ENCODE results near the gene NPY. TPM values are rescaled to one million over a fixed set of nuclear protein-coding genes. Genes with fewer than 3 reads are reported as not detected.

Gene NPY
- total RNA-seq, 1 experiment from 2014 or later = not detected

DNA sequence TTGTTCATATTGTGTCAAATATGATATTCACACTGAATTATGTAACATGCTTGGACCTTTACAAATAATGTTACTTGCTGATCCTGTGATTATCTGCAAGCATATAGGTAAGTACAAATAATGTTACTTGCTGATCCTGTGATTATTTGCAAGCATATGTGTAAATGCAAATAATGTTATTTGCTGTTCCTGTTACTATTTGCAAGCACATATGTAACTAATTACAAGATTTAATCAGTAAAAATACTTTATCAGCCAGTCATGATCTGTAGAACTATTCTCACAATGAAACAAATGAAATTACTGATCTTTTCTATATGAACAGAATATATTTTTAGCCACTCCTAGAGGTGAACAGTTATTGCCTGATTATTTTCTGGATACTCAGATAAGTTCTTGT, 44.7 kb upstream of the NPY start:
- no peak overlapping the region for H3K14ac ChIP-seq (ENCODE audit: insufficient read depth, low read length)
- H2BK20ac ChIP-seq (ENCODE audit: low read depth, low read length, poor library complexity, severe bottlenecking) = no peak overlapping the region
- no peak overlapping the region for H3K27ac Mint-ChIP-seq
- TF ChIP-seq, protein P1, sequence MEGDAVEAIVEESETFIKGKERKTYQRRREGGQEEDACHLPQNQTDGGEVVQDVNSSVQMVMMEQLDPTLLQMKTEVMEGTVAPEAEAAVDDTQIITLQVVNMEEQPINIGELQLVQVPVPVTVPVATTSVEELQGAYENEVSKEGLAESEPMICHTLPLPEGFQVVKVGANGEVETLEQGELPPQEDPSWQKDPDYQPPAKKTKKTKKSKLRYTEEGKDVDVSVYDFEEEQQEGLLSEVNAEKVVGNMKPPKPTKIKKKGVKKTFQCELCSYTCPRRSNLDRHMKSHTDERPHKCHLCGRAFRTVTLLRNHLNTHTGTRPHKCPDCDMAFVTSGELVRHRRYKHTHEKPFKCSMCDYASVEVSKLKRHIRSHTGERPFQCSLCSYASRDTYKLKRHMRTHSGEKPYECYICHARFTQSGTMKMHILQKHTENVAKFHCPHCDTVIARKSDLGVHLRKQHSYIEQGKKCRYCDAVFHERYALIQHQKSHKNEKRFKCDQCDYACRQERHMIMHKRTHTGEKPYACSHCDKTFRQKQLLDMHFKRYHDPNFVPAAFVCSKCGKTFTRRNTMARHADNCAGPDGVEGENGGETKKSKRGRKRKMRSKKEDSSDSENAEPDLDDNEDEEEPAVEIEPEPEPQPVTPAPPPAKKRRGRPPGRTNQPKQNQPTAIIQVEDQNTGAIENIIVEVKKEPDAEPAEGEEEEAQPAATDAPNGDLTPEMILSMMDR (conservative IDR thresholded peaks at IDR 0.05) = no peak
- no peak overlapping the region for H3K18ac ChIP-seq (ENCODE audit: insufficient read length, low read depth, low read length)
- H2BK12ac ChIP-seq (ENCODE audit: insufficient read length, low read depth, low read length) = no peak overlapping the region
- no peak overlapping the region for H4K5ac ChIP-seq (ENCODE audit: insufficient read length, low read depth, low read length)
- H3K27ac ChIP-seq (ENCODE audit: insufficient read length, low read depth, low read length) = no peak overlapping the region
- no peak overlapping the region for H3K4me2 ChIP-seq (ENCODE audit: insufficient read depth, insufficient read length, low read length)
- H3K4me3 Mint-ChIP-seq = no peak overlapping the region
- no peak overlapping the region for H2AFZ ChIP-seq (ENCODE audit: low read length)
- H3K4me1 Mint-ChIP-seq = peaks cover 25 to 28% of the 10 kb centered on the region in 2 experiments
- H3K4me1 ChIP-seq (ENCODE audit: insufficient read depth, low read length) = peaks cover 9% of the 10 kb centered on the region
- no peaks in the 10 kb centered on the region for H3K9me3 ChIP-seq (ENCODE audit: control insufficient read depth, low read depth, low read length)
- no peak overlapping the region for H4K91ac ChIP-seq (ENCODE audit: insufficient read length, low read depth, low read length)
- H4K20me1 ChIP-seq (ENCODE audit: control insufficient read depth, insufficient read depth, insufficient read length) = no peaks in the 10 kb centered on the region
- no peaks in the 10 kb centered on the region for H3K23me2 ChIP-seq (ENCODE audit: insufficient read length, low read depth, low read length, poor library complexity, severe bottlenecking)
- no peaks in the 10 kb centered on the region; a peak in 1 of 5 replicates for H3K9me3 Mint-ChIP-seq
- H3K27me3 ChIP-seq (ENCODE audit: insufficient read depth, low read length) = no peaks in the 10 kb centered on the region
- H2BK15ac ChIP-seq (ENCODE audit: low read depth, low read length) = no peak overlapping the region
- no peak overlapping the region for H2BK5ac ChIP-seq (ENCODE audit: insufficient read length, low read length)
- no peak overlapping the region for H3K9ac ChIP-seq (ENCODE audit: extremely low read depth, insufficient read length, low read length)
- DNase-seq = no peak
- no peak overlapping the region for H3K4ac ChIP-seq (ENCODE audit: low read depth, low read length)
- H3K23ac ChIP-seq (ENCODE audit: insufficient read length, low read depth, low read length) = no peak overlapping the region
- no peaks in the 10 kb centered on the region for H3K36me3 Mint-ChIP-seq (ENCODE audit: insufficient read depth in 1 of 3, low read depth in 3 of 3)
- H2AK5ac ChIP-seq (ENCODE audit: insufficient read length, low read length) = no peak overlapping the region
- no peaks in the 10 kb centered on the region for H3K79me2 ChIP-seq (ENCODE audit: insufficient read depth, low read length)
- H3K27me3 Mint-ChIP-seq (ENCODE audit: low read depth) = no peaks in the 10 kb centered on the region
- no peak overlapping the region for H3K56ac ChIP-seq (ENCODE audit: insufficient read length, low read depth, low read length)
- H2BK120ac ChIP-seq (ENCODE audit: low read depth, low read length, poor library complexity, severe bottlenecking) = no peak overlapping the region
- no peaks in the 10 kb centered on the region for H3K79me1 ChIP-seq (ENCODE audit: insufficient read depth, low read depth, low read length, poor library complexity, severe bottlenecking)
- no peak overlapping the region for H3T11ph ChIP-seq (ENCODE audit: low read length)
- no peak overlapping the region for H4K8ac ChIP-seq (replicated peaks; ENCODE audit: insufficient read length, low read depth, low read length)

Measured in H9 (cell line).